Upper lobe of left lung (tissue), 4 donors: Measurements from ENCODE around the gene DSCAM.

Source experiments
- CTCF ChIP-seq, 6 experiments: fragments of 450-650 bp in 4 of 6; fragments of 200-600 bp in 2 of 6; sonication (generic) in 2 of 6; IDR thresholded peaks; one replicate each; pipeline ENCODE4 v1.5.1; 2016 to 2019; ENCODE audit warnings: antibody characterized with exemption in 6 of 6
- POLR2AphosphoS5 ChIP-seq, 2 donors: sonication (generic); formaldehyde crosslinking; IDR thresholded peaks; one replicate each; pipeline ENCODE4 v1.5.1; 2017; ENCODE audit warnings: antibody characterized with exemption in 2 of 2

DNA sequence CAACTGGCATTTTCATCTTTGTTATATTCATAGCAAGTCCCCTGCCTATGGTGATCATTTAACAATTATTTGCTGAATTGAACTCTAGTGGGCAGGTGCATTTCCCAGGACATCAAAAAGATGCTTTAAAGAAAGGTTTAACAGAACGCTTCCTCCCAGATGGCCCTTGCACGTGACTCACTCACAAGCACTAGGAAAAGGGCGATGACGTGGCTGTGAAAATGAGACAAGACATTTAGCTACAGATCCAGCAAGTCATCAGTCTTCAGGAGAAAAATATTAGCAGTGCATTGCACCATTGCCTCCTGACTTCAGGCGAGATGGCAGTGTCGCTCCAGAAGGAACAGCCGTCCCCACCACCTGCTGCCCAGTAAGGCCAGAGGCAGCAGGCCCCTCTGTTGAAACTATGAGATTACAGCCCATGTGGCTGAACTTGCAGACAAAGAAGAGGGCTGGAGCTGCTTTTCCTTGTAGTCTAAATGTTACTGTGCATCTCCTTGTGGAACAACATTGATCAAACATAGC lies 37.2 kb downstream of the DSCAM start:
- TF ChIP-seq CTCF (IDR thresholded peaks at IDR 0.05): no peak
- TF ChIP-seq POLR2AphosphoS5 (IDR thresholded peaks at IDR 0.05): no peak
